Progenitor cell of endocrine pancreas (in vitro differentiated cells): ENCODE results near the gene NKD1. TPM values are rescaled to one million over a fixed set of nuclear protein-coding genes. Genes with fewer than 3 reads are reported as not detected.

Experiments
- DNase-seq: peaks from one replicate; pipeline ENCODE4 v3.0.0; 2021; ENCODE audit warnings: low spot score; ENCODE audit not compliant: unreplicated experiment
- H3K27ac Mint-ChIP-seq: 2 replicates; pipeline ENCODE4 v1.8.0; 2021; ENCODE audit warnings: mild to moderate bottlenecking, moderate library complexity, mixed read lengths
- H3K27me3 Mint-ChIP-seq: 2 replicates; pipeline ENCODE4 v1.8.0; 2021; ENCODE audit warnings: mixed read lengths
- H3K36me3 Mint-ChIP-seq: 2 replicates; pipeline ENCODE4 v1.8.0; 2022; ENCODE audit warnings: mixed read lengths; ENCODE audit not compliant: insufficient read depth
- H3K4me1 Mint-ChIP-seq: 2 replicates; pipeline ENCODE4 v1.8.0; 2021; ENCODE audit warnings: low read depth, mixed read lengths
- H3K4me3 Mint-ChIP-seq: 2 replicates; pipeline ENCODE4 v1.8.0; 2021; ENCODE audit warnings: low read depth, mild to moderate bottlenecking, moderate library complexity, mixed read lengths
- H3K9me3 Mint-ChIP-seq: 2 replicates; pipeline ENCODE4 v1.8.0; 2021; ENCODE audit warnings: low read depth, mixed read lengths
- CTCF ChIP-seq: fragments of 200-600 bp; sonication (generic); IDR thresholded peaks from one replicate; pipeline ENCODE4 v1.5.0; 2021; ENCODE audit warnings: antibody characterized with exemption, mild to moderate bottlenecking; ENCODE audit not compliant: unreplicated experiment
- total RNA-seq: library from RNA; stranded (reverse); gene quantifications from 2 replicates; pipeline ENCODE4 v1.2.1, GENCODE V29; 2021

The NKD1 gene
- total RNA-seq, 1 donor from 2014 or later, result 3.0 TPM

GRCh38 chr16:50696126-50696525 lies 147.9 kb downstream of the NKD1 start:
- no peak overlapping the region for H3K4me3 Mint-ChIP-seq
- DNase-seq, result no peak
- H3K27me3 Mint-ChIP-seq, result peaks cover 57% of the 10 kb centered on the region
- no peak overlapping the region for H3K27ac Mint-ChIP-seq
- no peaks in the 10 kb centered on the region for H3K9me3 Mint-ChIP-seq
- no peaks in the 10 kb centered on the region for H3K36me3 Mint-ChIP-seq
- H3K4me1 Mint-ChIP-seq, result no peaks in the 10 kb centered on the region
- TF ChIP-seq CTCF, result no peak

- no peak for TF ChIP-seq CTCF
- peaks cover 53% of the 10 kb centered on the region for H3K27me3 Mint-ChIP-seq
- no peaks in the 10 kb centered on the region for H3K36me3 Mint-ChIP-seq
- no peak for DNase-seq
- H3K4me1 Mint-ChIP-seq, result no peaks in the 10 kb centered on the region
- H3K9me3 Mint-ChIP-seq, result no peaks in the 10 kb centered on the region
- H3K27ac Mint-ChIP-seq, result no peak overlapping the region
- H3K4me3 Mint-ChIP-seq, result no peak overlapping the region
Measured at GRCh38 chr16:50696575-50697420, 148.6 kb downstream of the NKD1 start.

- peaks cover 47% of the 10 kb centered on the region for H3K27me3 Mint-ChIP-seq
- no peak for DNase-seq
- H3K36me3 Mint-ChIP-seq, result no peaks in the 10 kb centered on the region
- H3K4me3 Mint-ChIP-seq, result no peak overlapping the region
- no peak overlapping the region for H3K27ac Mint-ChIP-seq
- H3K9me3 Mint-ChIP-seq, result no peaks in the 10 kb centered on the region
- no peak for TF ChIP-seq CTCF
- H3K4me1 Mint-ChIP-seq, result no peaks in the 10 kb centered on the region
Measured at GRCh38 chr16:50697421-50697715, 149.2 kb downstream of the NKD1 start.

GRCh38 chr16:50697881-50698767 lies 149.9 kb downstream of the NKD1 start:
- no peaks in the 10 kb centered on the region for H3K4me1 Mint-ChIP-seq
- no peak overlapping the region for H3K4me3 Mint-ChIP-seq
- TF ChIP-seq CTCF, result no peak
- no peaks in the 10 kb centered on the region for H3K9me3 Mint-ChIP-seq
- peaks cover 40% of the 10 kb centered on the region for H3K27me3 Mint-ChIP-seq
- no peak overlapping the region for H3K27ac Mint-ChIP-seq
- no peak for DNase-seq
- no peaks in the 10 kb centered on the region for H3K36me3 Mint-ChIP-seq

Other genes with a start within 250 kb of the NKD1 start
- 104 and 109 TPM in 2 replicates for gene BRD7, start 179.4 kb upstream of the NKD1 start, total RNA-seq
- not detected in 2 replicates for gene SNX20, start 132.9 kb downstream of the NKD1 start, total RNA-seq
- gene NOD2, start 145.2 kb downstream of the NKD1 start, total RNA-seq, result not detected in 2 replicates
- gene CYLD, start 193.7 kb downstream of the NKD1 start, total RNA-seq, result 18.7 and 21.9 TPM in 2 replicates